Activated T-helper 1 cell treated with anti-CD3 and anti-CD28 coated beads, Interleukin-12 subunit alpha, Interleukin-12 subunit beta, Interleukin-2, Interleukin-4 antibody, amounts not matched to agents 30 ng/mL and 10 ng/mL and 1 ng/mL, durations not matched to agents 14 hours and 24 hours and 36 hours (primary cell): ENCODE measurements around the gene CA14. TPM values are rescaled to one million over a fixed set of nuclear protein-coding genes. Genes with fewer than 3 reads are reported as not detected.

Source experiments
- DNase-seq: peaks from one replicate; pipeline ENCODE4 v3.0.0; 2021; ENCODE audit warnings: low spot score
- H3K27ac Mint-ChIP-seq: one replicate; pipeline ENCODE4 v1.8.0; 2021; ENCODE audit warnings: mild to moderate bottlenecking, mixed read lengths
- H3K27me3 Mint-ChIP-seq: one replicate; pipeline ENCODE4 v1.8.0; 2022; ENCODE audit warnings: mild to moderate bottlenecking, moderate library complexity, mixed read lengths; ENCODE audit not compliant: insufficient read depth
- H3K36me3 Mint-ChIP-seq: one replicate; pipeline ENCODE4 v1.8.0; 2021; ENCODE audit warnings: low read depth, mixed read lengths
- H3K4me1 Mint-ChIP-seq: one replicate; pipeline ENCODE4 v1.8.0; 2021; ENCODE audit warnings: low read depth, mixed read lengths
- H3K4me3 Mint-ChIP-seq: one replicate; pipeline ENCODE4 v1.8.0; 2021; ENCODE audit warnings: mild to moderate bottlenecking, moderate library complexity, mixed read lengths
- H3K9me3 Mint-ChIP-seq: one replicate; pipeline ENCODE4 v1.8.0; 2021; ENCODE audit warnings: mixed read lengths
- intact Hi-C: fragments of 100-400 bp; cut with micrococcal nuclease; formaldehyde crosslinking; loops from one replicate; pipeline ENCODE4 v1.15.1; 2024
- total RNA-seq: library from RNA; stranded (reverse); gene quantifications from 2 replicates; pipeline ENCODE4 v1.2.3, GENCODE V29; 2022

The CA14 gene
- total RNA-seq, 1 donor from 2014 or later, result not detected

GRCh38 chr1:150269451-150269850 is 11.9 kb downstream of the CA14 start:
- peaks cover 3% of the 10 kb centered on the region for H3K27me3 Mint-ChIP-seq
- peaks cover 30% of the 10 kb centered on the region for H3K4me1 Mint-ChIP-seq
- H3K27ac Mint-ChIP-seq, result peak overlapping the region; percentile 85
- DNase-seq, result no peak
- no peaks in the 10 kb centered on the region for H3K9me3 Mint-ChIP-seq
- peak overlapping the region; percentile 93 for H3K4me3 Mint-ChIP-seq
- H3K36me3 Mint-ChIP-seq, result peaks cover 31% of the 10 kb centered on the region
- intact Hi-C loops, result loop anchor here (1.0 to 2.0 kb wide), 9 partner anchors 13 to 739 kb away; partner anchors contain the start of genes ANP32E, CIART, MRPS21 and PRPF3

- intact Hi-C loops, result no loop called here
- H3K27ac Mint-ChIP-seq, result no peak overlapping the region
- H3K9me3 Mint-ChIP-seq, result no peaks in the 10 kb centered on the region
- H3K36me3 Mint-ChIP-seq, result peaks cover 20% of the 10 kb centered on the region
- peaks cover 3% of the 10 kb centered on the region for H3K27me3 Mint-ChIP-seq
- peaks cover 30% of the 10 kb centered on the region for H3K4me1 Mint-ChIP-seq
- no peak for DNase-seq
- H3K4me3 Mint-ChIP-seq, result peak overlapping the region; percentile 32
Observed at GRCh38 chr1:150271291-150271959, 13.9 kb downstream of the CA14 start.

GRCh38 chr1:150273311-150273710 is 15.7 kb downstream of the CA14 start:
- DNase-seq, result no peak
- no peak overlapping the region for H3K4me3 Mint-ChIP-seq
- H3K9me3 Mint-ChIP-seq, result no peaks in the 10 kb centered on the region
- peaks cover 15% of the 10 kb centered on the region for H3K4me1 Mint-ChIP-seq
- H3K27me3 Mint-ChIP-seq, result peaks cover 3% of the 10 kb centered on the region
- peaks cover 6% of the 10 kb centered on the region for H3K36me3 Mint-ChIP-seq
- H3K27ac Mint-ChIP-seq, result no peak overlapping the region
- intact Hi-C loops, result no loop called here

GRCh38 chr1:150280138-150280707 is 22.6 kb downstream of the CA14 start:
- peaks cover 2% of the 10 kb centered on the region for H3K36me3 Mint-ChIP-seq
- no peaks in the 10 kb centered on the region for H3K9me3 Mint-ChIP-seq
- peaks cover 4% of the 10 kb centered on the region for H3K27me3 Mint-ChIP-seq
- intact Hi-C loops, result loop anchor here (5.0 kb wide), 1 partner anchor 42 kb away; the partner anchor contains the start of gene PRPF3
- peak overlapping the region; percentile 66 for H3K4me3 Mint-ChIP-seq
- H3K4me1 Mint-ChIP-seq, result peaks cover 38% of the 10 kb centered on the region
- H3K27ac Mint-ChIP-seq, result no peak overlapping the region
- DNase-seq, result no peak

GRCh38 chr1:150281221-150281757 is 23.7 kb downstream of the CA14 start:
- Mint-ChIP-seq H3K4me3 (peak overlapping the region; percentile 87), H3K36me3 (peaks cover 2% of the 10 kb centered on the region), H3K4me1 (peaks cover 38% of the 10 kb centered on the region), H3K27ac (peak overlapping the region; percentile 80), H3K9me3 (no peaks in the 10 kb centered on the region), H3K27me3 (peaks cover 4% of the 10 kb centered on the region)
- DNase-seq, result peak; percentile 29
- intact Hi-C loops, result loop anchor here (1.0 to 5.0 kb wide), 2 partner anchors 26 to 41 kb away; partner anchors contain the start of gene PRPF3

- Mint-ChIP-seq H3K4me3 (peak within 1 kb of the TSS; percentile 87), H3K9me3 (no peaks in the 10 kb centered on the region), H3K27me3 (peaks cover 4% of the 10 kb centered on the region), H3K27ac (peak within 1 kb of the TSS; percentile 80), H3K36me3 (peaks cover 2% of the 10 kb centered on the region), H3K4me1 (peaks cover 38% of the 10 kb centered on the region)
- peak; percentile 69 for DNase-seq
- intact Hi-C loops, result loop anchor here (1.0 to 5.0 kb wide), 5 partner anchors 11 to 46 kb away; partner anchors contain the start of genes ANP32E, APH1A, MRPS21 and PRPF3
Observed at GRCh38 chr1:150281758-150282557, 24.4 kb downstream of the CA14 start, which contains the start of gene CIART. CIART (plus strand) TSS chr1:150282554; CDS start chr1:150283268, 714 bp downstream.

- Mint-ChIP-seq H3K27me3 (peaks cover 4% of the 10 kb centered on the region), H3K36me3 (peaks cover 2% of the 10 kb centered on the region), H3K9me3 (no peaks in the 10 kb centered on the region), H3K4me1 (peaks cover 38% of the 10 kb centered on the region), H3K27ac (no peak overlapping the region), H3K4me3 (peak overlapping the region; percentile 87)
- intact Hi-C loops, result loop anchor here (1.0 to 5.0 kb wide), 4 partner anchors 11 to 46 kb away; partner anchors contain the start of genes ANP32E, APH1A, MRPS21 and PRPF3
- DNase-seq, result no peak
Observed at GRCh38 chr1:150282558-150282958, 25.0 kb downstream of the CA14 start.

GRCh38 chr1:150283260-150283659 is 25.7 kb downstream of the CA14 start:
- H3K4me3 Mint-ChIP-seq, result peak overlapping the region; percentile 63
- no peak for DNase-seq
- H3K27ac Mint-ChIP-seq, result peak overlapping the region; percentile 36
- H3K9me3 Mint-ChIP-seq, result no peaks in the 10 kb centered on the region
- peaks cover 37% of the 10 kb centered on the region for H3K4me1 Mint-ChIP-seq
- H3K36me3 Mint-ChIP-seq, result peaks cover 2% of the 10 kb centered on the region
- intact Hi-C loops, result loop anchor here (5.0 kb wide), 1 partner anchor 39 kb away; the partner anchor contains the start of gene PRPF3
- H3K27me3 Mint-ChIP-seq, result peaks cover 4% of the 10 kb centered on the region

GRCh38 chr1:150288382-150288781 is 30.8 kb downstream of the CA14 start:
- no peak for DNase-seq
- no peaks in the 10 kb centered on the region for H3K9me3 Mint-ChIP-seq
- no peaks in the 10 kb centered on the region for H3K36me3 Mint-ChIP-seq
- intact Hi-C loops, result no loop called here
- H3K27me3 Mint-ChIP-seq, result no peaks in the 10 kb centered on the region
- no peak overlapping the region for H3K27ac Mint-ChIP-seq
- no peak overlapping the region for H3K4me3 Mint-ChIP-seq
- peaks cover 7% of the 10 kb centered on the region for H3K4me1 Mint-ChIP-seq

- no peak for DNase-seq
- Mint-ChIP-seq H3K27me3 (no peaks in the 10 kb centered on the region), H3K4me1 (peaks cover 10% of the 10 kb centered on the region), H3K27ac (no peak overlapping the region), H3K4me3 (no peak overlapping the region), H3K36me3 (no peaks in the 10 kb centered on the region), H3K9me3 (no peaks in the 10 kb centered on the region)
- intact Hi-C loops, result no loop called here
Observed at GRCh38 chr1:150288822-150289221, 31.2 kb downstream of the CA14 start.

- DNase-seq, result peak; percentile 85
- H3K27ac Mint-ChIP-seq, result peak within 1 kb of the TSS; percentile 98
- no peaks in the 10 kb centered on the region for H3K27me3 Mint-ChIP-seq
- H3K36me3 Mint-ChIP-seq, result peaks cover 23% of the 10 kb centered on the region
- H3K9me3 Mint-ChIP-seq, result no peaks in the 10 kb centered on the region
- H3K4me3 Mint-ChIP-seq, result peak within 1 kb of the TSS; percentile 93
- H3K4me1 Mint-ChIP-seq, result peaks cover 24% of the 10 kb centered on the region
- intact Hi-C loops, result loop anchor here (1.0 kb wide), 5 partner anchors 11 to 57 kb away; partner anchors contain the start of genes ANP32E, APH1A, CIART and PRPF3
Observed at GRCh38 chr1:150293433-150294253, 36.1 kb downstream of the CA14 start, which contains the start of gene MRPS21. MRPS21 (plus strand) TSS chr1:150293861; CDS start chr1:150294367, 506 bp downstream.
